Measurements from ENCODE around the gene SNPH.

DNA sequence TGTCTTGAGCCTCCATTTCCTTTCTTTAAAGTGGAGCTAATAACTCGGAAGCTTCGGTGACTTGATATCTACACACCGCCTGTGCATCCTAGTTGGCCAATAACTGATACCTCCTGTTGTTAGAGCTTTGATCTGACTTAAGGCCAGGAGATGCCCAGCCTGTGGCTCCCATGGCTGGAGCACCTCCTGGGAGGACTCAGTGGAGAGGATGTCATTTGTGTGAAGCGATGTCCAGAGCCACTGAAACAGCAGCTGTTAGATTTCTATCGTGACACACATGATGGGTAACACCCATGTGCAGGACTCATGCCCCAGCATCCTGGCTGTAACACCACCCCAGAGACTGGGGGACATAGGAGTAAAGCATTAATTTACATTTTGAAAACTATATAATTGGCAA is 32.1 kb downstream of the SNPH start:
- TF ChIP-seq, protein P1, sequence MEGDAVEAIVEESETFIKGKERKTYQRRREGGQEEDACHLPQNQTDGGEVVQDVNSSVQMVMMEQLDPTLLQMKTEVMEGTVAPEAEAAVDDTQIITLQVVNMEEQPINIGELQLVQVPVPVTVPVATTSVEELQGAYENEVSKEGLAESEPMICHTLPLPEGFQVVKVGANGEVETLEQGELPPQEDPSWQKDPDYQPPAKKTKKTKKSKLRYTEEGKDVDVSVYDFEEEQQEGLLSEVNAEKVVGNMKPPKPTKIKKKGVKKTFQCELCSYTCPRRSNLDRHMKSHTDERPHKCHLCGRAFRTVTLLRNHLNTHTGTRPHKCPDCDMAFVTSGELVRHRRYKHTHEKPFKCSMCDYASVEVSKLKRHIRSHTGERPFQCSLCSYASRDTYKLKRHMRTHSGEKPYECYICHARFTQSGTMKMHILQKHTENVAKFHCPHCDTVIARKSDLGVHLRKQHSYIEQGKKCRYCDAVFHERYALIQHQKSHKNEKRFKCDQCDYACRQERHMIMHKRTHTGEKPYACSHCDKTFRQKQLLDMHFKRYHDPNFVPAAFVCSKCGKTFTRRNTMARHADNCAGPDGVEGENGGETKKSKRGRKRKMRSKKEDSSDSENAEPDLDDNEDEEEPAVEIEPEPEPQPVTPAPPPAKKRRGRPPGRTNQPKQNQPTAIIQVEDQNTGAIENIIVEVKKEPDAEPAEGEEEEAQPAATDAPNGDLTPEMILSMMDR (IDR thresholded peaks at IDR 0.05) = no peak
- no peak for TF ChIP-seq POLR2A (IDR thresholded peaks at IDR 0.05; ENCODE audit: low read depth)
- TF ChIP-seq EP300 (IDR thresholded peaks at IDR 0.05) = no peak
- TF ChIP-seq POLR2AphosphoS5 (IDR thresholded peaks at IDR 0.05) = no peak

Data from esophagus muscularis mucosa (tissue), 4 donors.